Inferior parietal cortex (tissue), 1 donor: ENCODE measurements around the gene PIRT.

Experiments
- DNase-seq: peaks from one replicate; pipeline ENCODE4 v3.0.0-alpha.2; 2016; ENCODE audit errors: extremely low spot score

PIRT gene

DNA sequence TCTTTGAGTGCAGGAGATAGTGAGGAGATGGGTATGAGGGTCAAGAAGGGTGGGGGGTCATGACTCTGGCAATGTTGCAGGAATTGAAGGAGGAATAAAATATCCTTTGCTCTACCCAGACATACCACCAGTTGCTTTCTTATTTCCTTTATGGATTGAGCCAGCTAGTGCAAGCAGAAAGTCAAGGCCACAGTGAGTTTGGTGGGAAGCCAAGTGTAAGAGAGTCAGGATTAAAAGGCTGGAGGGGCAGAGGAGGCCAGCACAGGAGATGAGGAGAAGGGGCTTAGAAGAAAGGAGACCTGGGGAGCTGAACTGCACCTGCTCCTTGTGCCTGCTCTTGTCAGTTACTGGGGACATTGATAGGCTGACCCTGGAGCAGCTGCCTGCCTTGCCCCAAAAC, 16.1 kb downstream of the PIRT start:
- no peak for DNase-seq

DNA sequence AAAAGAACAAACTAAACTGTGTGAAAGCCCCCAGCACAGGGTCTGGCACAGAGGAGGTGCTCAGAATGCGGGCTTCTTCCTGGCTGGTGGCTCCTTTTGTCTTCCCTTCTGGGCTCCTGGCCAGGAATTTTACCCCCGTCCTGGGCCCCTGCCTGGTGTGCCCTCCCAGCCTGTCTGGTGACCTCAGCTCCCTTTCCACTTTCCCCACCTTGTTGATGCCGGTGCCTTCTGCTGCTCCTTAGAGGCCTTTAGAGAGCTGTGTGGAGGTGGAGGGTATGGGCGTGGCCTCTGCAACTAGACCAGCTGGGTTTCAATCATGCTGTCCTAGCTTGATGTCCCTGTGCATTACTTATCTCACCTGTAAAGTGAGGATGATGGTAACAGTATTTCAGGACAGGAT, 16.8 kb downstream of the PIRT start:
- DNase-seq = no peak

DNA sequence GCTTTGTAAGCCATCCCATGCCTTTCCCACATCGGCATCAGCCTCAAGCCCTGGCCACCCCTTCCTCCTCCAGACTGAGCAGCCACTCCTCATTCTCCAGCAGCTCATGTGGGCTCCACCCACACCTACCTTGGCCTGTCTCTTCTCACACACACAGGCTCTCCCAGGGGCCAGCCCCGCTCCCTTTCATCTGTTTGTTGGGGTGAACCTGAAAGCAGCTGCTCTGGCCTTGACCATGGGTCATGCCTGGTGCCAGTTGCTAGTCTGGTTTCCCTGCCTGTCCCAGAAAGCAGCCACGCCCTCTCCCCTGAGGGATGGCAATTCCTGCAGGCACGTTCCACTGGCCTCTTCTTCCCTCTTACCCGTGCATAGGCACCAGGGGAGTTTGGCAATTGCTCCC, 22.6 kb downstream of the PIRT start:
- no peak for DNase-seq

DNA sequence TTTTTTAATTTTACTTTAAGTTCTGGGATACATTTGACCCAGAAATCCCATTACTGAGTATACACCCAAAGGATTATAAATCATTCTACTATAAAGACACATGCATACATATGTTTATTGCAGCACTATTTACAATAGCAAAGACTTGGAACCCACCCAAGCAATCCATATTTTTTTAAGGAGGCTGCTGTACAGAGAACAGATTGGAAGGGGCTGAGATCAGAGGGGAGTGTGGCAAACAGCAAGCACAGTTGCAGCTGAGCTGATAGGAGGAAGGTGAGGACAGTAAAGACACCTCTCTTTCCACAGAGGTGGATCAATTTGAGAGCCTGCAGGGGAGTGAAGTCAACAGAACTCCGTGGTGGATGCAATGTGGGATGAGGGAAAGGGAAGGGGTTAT, 23.8 kb downstream of the PIRT start:
- DNase-seq = no peak

DNA sequence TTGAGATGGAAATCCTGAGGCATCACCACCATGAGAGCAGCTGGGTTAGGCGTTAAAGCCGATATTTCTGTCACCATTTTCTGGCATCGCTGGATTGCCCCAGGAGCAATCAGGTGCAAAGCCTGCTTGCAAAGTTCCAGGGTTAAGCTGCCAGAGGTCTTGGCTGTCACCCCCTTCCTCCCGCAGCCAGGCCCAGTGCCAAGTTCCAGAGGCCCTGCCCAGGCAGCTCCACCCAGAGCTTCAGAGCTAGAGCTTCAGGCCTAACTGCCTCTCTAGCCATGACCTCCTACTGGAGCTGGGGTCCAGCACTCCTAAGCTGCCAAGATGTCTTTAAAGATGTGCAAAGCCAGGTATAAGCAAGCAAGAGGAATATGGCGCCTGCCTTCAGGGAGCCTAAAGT, 25.2 kb downstream of the PIRT start:
- no peak for DNase-seq

DNA sequence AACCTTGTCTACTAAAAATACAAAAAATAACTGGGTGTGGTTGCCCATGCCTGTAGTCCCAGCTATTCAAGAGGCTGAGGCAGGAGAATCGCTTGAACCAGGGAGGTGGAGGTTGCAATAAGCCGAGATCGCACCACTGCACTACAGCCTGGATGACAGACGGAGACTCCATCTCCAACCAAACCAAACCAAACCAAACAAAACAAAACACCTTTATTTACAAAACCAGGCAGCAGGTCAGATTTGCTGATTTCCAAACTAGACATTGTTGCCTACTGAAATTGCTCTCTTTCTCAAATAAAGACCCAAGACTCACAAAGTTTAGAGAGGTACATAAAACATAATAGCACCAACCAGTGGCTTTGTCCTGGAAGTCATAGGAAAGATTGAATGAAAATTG, 28.3 kb downstream of the PIRT start:
- DNase-seq = no peak

DNA sequence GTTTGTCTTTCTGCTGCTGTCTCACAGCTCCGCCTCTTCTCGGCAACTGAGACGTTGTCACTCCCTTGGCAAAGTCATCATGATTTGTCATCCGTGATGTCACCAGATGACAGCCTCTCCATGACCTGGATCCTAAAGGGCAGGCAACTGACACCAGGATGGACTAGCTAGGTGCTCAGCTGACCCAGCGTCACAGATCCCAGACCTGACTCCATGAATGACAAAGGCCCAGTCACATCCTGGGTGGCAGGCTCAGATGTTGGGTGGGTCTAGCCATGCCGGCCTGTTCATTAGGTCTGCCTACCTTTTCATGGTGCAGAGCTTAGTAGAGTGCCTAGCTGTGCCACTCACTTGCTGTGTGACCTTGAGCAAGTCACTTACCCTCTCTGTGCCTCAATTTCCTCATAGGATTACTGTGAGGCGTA, 30.2 kb downstream of the PIRT start:
- no peak for DNase-seq

DNA sequence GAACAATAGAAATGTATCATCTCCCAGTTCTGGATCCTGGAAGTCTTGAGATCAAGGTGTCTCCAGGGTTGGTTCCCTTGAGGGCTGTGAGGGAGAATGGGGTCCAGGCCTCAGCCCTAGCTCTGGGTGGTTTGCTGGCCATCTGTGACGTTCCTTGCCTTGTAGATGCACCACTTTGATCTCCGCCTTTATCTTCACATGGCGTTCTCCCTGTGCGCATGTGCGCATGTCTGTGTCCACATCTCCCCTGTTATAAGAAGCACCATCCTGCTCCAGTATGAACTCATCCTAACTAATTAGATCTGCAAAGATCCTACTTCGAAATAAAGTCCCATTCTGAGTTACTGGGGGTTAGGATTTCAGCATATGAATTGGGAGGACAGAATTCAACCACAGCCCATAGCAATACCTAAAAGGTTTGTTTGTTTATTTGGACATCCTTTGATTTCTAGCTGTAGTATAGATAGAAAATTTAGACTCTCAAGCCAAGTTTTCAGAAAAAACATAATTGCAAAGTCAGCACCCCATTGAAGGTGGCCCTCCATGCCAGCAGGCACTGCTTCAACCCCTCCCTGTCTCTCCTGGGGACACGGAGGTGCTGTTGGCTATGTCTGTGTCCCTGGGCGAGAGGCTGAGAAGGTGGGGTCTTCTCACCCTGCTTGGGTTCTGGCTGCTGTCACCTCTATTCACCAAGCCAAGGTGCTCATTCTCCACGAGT, 31.2 kb downstream of the PIRT start:
- no peak for DNase-seq

DNA sequence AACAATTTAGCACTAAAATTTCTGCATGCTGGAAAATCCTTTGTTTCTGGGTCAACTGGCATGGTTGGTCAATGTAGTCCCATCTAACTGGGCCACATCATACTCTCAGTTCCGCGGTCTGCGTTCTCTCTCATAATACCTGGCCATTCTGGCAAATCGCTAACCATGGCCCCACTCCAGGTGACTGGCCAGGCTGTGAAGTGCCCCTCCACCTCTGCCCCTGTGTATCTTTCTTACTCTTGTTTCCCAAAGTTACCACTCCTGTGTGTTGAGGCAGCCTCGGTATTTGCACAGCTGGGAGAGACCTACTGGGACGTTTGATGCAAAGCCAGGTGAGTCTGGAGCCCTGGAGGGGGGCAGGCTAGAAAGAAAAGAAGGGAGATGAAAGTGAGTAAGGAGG, 32.0 kb downstream of the PIRT start:
- no peak for DNase-seq

DNA sequence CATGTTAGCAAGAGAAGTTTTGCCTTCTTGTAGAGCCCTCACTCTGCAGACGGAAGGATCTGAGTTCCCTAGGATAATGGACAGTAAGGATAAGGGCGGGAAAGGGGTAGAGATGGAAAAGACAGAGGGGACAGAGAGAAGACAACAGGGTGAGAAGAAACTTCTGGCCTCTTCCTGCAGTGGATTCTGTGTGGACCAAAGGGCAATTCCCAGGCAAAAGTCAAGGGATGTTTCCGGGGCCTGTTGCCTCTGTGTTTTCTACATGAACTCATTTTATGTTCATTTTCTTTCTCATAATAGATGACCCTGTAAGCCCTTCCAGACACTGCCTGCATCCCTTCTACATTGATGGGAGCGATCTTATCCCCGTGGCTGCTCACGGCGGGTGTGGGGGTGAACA, 33.3 kb downstream of the PIRT start:
- no peak for DNase-seq

DNA sequence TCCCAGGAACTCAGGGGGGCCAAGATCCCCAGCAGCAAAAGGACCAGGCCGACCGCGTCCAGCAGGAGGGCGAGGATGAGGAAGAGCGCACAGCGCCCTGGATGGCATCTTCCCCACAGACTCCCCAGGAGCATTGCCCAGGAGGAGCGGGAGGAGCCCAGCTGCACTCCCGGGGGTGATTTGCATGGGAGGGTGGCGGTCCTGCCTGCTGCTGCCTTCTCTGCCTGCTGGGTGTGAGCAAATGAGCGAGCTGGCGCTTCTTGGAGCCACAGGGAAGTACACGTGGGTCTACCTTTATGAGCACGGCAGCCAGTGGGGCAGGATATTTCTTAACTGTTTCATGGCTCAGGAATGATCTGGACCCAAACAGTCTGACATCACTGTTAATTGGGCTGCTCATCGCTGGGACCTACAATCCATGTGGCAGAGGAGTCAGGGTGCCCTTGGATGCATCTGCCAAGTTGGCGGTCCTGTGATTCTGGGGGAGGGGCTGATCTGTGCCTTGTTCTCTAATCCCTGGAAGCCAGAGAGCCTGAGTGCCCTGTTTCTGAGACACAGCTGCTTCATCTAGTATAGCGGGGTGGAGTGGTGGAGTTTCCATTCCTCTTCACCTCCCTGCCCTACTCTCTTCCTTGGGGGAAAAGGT, 33.9 kb downstream of the PIRT start, which contains the start of gene TMEM238L:
TSS of gene TMEM238L (minus strand) at position 270 of the 646 bp plus-strand sequence. CDS start at position 134, 136 bp downstream.
- DNase-seq = no peak

DNA sequence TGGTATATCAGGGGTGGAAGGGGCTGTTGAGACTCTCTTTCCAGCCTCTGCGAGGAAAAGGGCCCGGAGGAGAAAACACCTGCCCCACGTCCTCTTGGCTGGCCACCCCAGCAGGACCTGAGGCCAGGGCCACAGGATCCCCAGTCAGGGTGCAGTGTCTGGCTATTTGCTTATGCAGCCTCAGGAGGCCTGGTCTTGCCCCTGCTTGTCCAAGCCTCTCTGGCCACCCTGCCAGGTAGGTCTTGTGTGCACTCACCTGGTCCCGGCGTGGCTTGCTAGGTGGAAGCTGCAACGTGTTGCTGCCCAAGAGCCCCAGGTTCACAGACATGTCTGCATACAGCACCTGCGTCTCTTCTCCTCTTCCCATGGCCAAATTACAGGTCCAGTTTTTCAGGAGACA, 34.5 kb downstream of the PIRT start:
- DNase-seq = no peak

DNA sequence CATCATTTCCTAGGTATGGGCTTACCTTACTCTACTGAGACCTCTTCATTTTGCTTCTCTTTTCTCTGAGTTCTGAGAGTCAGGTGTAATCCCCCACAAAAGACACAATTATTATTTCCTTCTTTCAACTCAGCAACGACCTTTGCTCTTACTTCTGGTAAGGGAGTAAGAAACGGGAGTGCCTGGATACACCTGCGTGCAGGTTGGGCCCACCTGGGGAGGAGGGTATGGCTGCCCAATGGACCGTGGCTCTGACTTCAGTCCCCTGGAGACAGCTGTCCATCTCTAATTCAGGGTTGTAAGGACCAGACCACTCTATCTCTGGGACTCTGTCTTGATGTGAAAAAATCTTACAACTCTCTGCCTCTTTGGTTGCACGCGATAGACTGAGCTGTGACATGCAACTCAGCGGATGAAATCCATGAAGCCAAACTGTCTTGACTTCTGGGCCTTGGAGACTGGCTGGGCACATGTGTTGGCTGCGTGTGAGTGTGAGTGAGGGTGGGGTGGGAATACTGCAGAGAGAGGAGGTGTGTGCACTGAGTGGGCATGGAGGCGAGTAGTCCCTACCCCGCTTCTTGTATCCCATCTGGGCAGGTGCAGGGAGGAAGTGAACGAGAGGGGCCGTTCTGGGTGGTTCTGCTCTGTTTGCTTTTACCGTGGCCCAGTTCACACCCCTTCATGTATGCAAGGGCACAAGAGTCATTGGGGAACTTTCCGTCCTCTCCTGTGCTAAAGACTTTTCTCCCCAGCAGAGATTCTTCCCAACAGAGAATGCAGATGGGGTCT, 35.2 kb downstream of the PIRT start:
- DNase-seq = no peak

DNA sequence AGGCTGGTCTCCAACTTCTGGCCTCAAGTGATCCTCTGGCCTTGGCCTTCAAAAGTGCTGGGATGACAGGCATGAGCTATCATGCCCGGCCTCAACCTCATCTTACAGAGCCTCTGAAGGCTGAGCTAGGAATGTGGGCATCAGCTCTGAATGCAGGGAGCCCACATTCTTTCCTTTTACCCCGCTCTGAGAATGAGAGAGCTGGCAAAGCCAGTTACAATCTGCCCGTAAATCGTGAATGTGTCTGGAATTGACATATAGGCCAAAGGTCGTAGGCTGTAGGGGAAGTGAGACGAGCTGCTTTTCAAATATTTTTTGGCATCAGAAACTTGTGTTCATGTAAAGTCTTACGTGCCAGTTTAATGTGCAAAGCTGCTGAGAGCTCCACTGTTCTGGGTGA, 38.5 kb downstream of the PIRT start:
- DNase-seq = no peak

DNA sequence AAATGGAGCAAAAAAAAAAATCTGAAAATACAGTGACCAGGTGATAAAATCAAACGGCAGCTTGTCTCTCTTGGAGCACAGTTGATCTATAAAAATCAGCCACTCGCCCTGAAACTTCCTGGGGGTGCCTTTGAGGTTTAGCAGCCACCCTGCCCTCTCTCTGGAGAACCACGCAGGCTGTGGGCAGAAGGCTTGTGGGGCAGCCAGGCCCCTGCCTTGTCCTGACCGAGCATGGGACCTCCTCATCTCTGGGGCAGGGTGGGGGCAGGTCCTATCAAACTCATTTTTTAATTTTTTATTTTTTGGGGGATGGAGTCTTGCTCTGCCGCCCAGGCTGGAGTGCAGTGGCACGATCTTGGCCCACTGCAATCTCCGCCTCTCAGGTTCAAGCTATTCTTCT, 39.0 kb downstream of the PIRT start:
- no peak for DNase-seq

DNA sequence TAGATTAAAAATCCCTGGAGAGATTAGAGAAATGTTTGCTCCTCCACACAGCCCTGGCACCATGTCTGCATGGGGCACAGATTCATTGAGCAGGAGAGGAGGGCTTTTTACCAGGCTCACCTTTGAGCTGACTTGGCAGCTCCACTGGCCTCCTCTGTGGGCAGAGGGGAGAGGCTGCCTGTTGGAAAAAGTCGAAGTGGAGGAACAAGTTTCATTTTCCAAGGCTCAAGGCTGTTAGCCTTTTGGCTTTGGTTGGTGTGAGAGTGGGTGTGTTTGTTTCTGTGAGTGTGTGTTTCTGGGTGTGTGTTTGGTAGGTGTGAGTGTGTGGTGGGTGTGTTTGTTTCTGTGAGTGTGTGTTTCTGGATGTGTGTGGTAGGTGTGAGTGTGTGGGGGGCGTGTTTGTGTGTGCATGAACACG, 39.5 kb downstream of the PIRT start:
- DNase-seq = no peak

DNA sequence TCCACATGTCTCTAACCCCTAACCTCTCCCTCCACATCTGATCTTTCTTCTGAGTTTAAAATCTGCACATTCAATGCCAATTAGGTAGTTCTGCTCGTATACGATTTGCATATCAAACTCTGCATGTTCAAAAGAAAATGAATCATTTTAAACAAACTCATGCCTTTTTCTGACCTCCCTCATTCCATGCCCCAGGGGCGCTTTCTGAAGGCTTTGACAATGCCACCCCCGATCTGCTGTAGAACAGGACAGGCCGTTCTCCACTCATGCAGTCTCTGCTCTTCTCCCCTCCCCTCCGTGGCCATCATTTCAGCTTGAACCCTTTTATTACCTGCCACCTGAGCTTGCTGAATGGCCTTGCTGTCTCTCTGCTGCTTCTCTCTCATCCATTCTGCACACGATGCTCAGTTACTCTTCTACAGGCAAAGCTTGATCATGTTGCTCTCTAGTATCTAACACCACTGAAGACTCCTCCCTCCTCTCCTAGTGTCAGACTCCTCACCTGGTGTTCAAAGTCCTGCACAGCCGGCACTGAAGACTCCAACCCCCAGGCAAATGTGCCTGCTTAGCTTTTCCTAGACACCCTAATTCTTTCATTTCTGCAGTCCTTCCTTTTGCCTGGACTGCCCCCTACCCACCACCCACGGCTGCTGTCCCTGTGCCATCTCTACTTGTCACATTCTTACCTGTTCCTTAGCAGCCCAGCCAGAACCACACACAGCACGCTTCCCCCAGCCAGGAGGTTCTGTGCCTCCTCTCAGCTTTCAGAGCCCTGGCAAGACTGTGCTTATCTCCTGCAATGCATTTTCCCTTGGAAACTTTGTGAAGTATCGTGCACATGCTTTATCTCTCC, 40.2 kb downstream of the PIRT start:
- no peak for DNase-seq

DNA sequence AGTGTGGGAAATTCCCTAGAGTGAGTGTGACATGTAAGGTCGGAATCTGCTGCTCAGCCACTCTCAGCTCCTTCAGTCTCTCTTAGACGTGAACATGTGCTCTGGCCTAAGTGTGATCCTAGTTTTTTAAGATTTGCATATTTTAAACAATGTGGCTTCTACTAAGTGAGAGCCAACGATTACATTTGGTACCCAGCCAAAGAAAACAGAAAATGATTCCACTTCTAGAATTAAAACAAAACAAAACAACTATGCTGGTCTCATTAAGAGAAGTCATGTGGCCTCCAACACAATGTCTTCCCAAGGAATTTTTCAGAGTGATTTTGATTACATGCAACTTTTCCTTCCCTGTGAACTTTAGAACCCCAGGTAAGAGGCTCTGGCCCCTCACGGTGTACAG, 44.1 kb downstream of the PIRT start:
- DNase-seq = no peak

DNA sequence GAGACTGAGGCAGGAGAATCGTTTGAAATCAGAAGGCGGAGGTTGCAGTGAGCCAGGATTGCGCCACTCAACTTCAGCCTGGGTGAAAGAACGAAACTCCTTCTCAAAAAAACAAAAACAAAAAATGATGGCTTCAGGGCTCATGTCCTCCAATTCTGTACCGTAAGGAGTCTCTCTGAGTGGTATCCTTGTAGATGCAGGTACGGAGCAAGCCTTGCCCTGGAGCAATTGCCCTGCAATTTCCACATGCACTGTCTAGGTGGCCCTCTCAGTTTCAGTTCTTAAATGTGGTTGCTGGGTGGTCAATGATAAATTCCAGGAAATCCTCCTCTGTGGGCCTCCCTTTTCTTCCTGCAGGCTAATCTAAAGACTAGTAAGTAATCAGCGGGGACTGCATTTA, 44.6 kb downstream of the PIRT start:
- no peak for DNase-seq

DNA sequence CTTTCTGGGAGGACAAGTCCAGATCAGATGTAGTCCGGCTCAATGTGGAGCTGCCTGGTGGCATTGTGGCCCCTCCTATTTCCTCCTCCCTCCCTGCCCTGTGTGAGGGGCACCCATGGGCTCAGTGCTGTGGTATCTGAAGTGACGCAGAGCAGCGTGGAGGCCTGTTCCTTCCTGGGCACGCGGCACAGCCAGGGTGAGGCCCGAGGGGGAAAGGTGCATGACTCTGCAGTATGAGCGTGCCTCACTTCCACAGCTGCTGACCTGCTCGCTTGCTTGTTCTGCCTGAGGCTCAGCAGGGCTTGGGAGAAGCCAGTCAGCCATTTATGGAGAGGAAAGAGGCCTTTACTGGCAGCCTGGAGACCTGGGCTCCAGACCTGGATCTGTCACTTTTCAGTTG, 45.7 kb downstream of the PIRT start:
- no peak for DNase-seq

DNA sequence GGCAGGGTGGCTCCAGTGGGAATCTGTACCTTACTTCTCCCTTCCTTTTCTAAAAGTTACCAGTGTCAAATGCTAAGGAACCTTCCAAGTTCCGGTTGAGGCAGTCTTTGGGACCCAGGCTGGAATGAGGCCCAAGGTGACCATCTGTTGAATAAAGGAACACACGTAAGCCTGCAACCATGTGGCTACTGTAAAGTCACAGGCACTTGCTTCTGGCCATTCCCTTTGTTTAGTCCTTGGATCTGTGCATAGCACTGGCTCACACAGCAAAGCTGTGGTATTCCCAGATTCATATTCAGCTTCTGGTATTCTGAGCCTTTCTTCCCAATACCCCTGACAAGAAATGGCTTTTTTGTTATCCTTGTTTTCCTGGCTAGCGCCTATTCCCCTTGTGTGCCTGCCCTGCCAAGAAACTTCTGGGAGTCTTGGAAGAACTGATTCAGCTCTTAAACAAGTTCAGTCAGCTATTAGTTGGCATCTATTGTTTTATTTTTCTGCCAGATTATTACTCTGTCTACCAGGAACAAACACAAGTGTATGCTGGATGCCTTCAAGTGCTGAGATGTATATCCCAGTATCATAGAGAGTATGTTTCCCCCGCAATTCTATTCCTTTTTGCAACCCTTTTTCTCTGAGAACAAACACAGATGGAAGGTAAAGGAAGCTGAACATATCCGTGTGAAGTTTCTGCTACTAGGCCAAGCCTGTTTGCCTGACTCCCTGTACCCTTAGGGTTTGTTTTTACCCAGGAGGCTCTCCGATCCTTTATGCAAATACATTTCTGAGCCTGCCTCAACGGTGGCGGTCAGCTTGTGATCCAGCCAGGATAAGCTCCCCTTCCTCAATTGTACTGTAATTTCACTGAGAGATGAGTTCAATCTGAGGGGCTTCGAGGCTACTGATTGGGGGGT, 47.1 kb downstream of the PIRT start:
- DNase-seq = no peak
